ENCODE data around the gene KAZN.

The KAZN gene

GRCh38 chr1:15070145-15070748, 471.8 kb downstream of the KAZN start:
- peaks cover 1% of the 10 kb centered on the region for H3K9me3 Mint-ChIP-seq
- DNase-seq (ENCODE audit: low spot score in 2 of 2) = no peak

GRCh38 chr1:15071936-15072335, 473.5 kb downstream of the KAZN start:
- peaks cover 3% of the 10 kb centered on the region for H3K4me1 Mint-ChIP-seq
- no peaks in the 10 kb centered on the region for H3K27me3 Mint-ChIP-seq
- H3K27ac Mint-ChIP-seq = no peak overlapping the region
- H3K4me3 Mint-ChIP-seq = no peak overlapping the region
- no peaks in the 10 kb centered on the region for H3K9me3 Mint-ChIP-seq
- ATAC-seq (ENCODE audit: low read depth) (no peak), DNase-seq (ENCODE audit: low spot score in 2 of 2) (no peak)
- H3K36me3 Mint-ChIP-seq = no peaks in the 10 kb centered on the region

More at GRCh38 chr1:15070145-15070748, 471.8 kb downstream of the KAZN start:
- H3K36me3 Mint-ChIP-seq = no peaks in the 10 kb centered on the region
- no peak overlapping the region for H3K27ac Mint-ChIP-seq
- H3K27me3 Mint-ChIP-seq = no peaks in the 10 kb centered on the region
- ATAC-seq (ENCODE audit: low read depth) = no peak
- H3K4me1 Mint-ChIP-seq = peaks cover 3% of the 10 kb centered on the region
- H3K4me3 Mint-ChIP-seq = no peak overlapping the region

GRCh38 chr1:15073799-15074308, 475.4 kb downstream of the KAZN start:
- no peak overlapping the region for H3K27ac Mint-ChIP-seq
- DNase-seq (ENCODE audit: low spot score in 2 of 2) = no peak
- peaks cover 3% of the 10 kb centered on the region for H3K4me1 Mint-ChIP-seq

GRCh38 chr1:15075175-15075574, 476.7 kb downstream of the KAZN start:
- Mint-ChIP-seq H3K36me3 (no peaks in the 10 kb centered on the region), H3K27me3 (no peaks in the 10 kb centered on the region), H3K4me3 (no peak overlapping the region), H3K4me1 (peaks cover 3% of the 10 kb centered on the region), H3K9me3 (no peaks in the 10 kb centered on the region), H3K27ac (no peak overlapping the region)
- DNase-seq (ENCODE audit: low spot score in 2 of 2) = no peak
- ATAC-seq (ENCODE audit: low read depth) = no peak

More at GRCh38 chr1:15073799-15074308, 475.4 kb downstream of the KAZN start:
- no peaks in the 10 kb centered on the region for H3K36me3 Mint-ChIP-seq
- H3K27me3 Mint-ChIP-seq = no peaks in the 10 kb centered on the region
- no peaks in the 10 kb centered on the region for H3K9me3 Mint-ChIP-seq
- no peak for ATAC-seq (ENCODE audit: low read depth)
- H3K4me3 Mint-ChIP-seq = no peak overlapping the region

GRCh38 chr1:15075817-15076216, 477.3 kb downstream of the KAZN start:
- Mint-ChIP-seq H3K27ac (no peak overlapping the region), H3K4me3 (no peak overlapping the region), H3K9me3 (no peaks in the 10 kb centered on the region), H3K4me1 (peaks cover 3% of the 10 kb centered on the region), H3K27me3 (no peaks in the 10 kb centered on the region), H3K36me3 (no peaks in the 10 kb centered on the region)
- DNase-seq (ENCODE audit: low spot score in 2 of 2) (no peak), ATAC-seq (ENCODE audit: low read depth) (no peak)

- H3K27me3 Mint-ChIP-seq = no peaks in the 10 kb centered on the region
- ATAC-seq (ENCODE audit: low read depth) = no peak
Measured at GRCh38 chr1:15076807-15077206, 478.3 kb downstream of the KAZN start.

GRCh38 chr1:15077384-15077783, 478.9 kb downstream of the KAZN start:
- Mint-ChIP-seq H3K4me1 (no peaks in the 10 kb centered on the region), H3K9me3 (no peaks in the 10 kb centered on the region), H3K4me3 (no peak overlapping the region), H3K36me3 (no peaks in the 10 kb centered on the region), H3K27me3 (no peaks in the 10 kb centered on the region), H3K27ac (no peak overlapping the region)
- ATAC-seq (ENCODE audit: low read depth) (no peak), DNase-seq (ENCODE audit: low spot score in 2 of 2) (no peak)

More at GRCh38 chr1:15076807-15077206, 478.3 kb downstream of the KAZN start:
- Mint-ChIP-seq H3K4me1 (peaks cover 3% of the 10 kb centered on the region), H3K9me3 (no peaks in the 10 kb centered on the region), H3K4me3 (no peak overlapping the region), H3K36me3 (no peaks in the 10 kb centered on the region), H3K27ac (no peak overlapping the region)
- no peak for DNase-seq (ENCODE audit: low spot score in 2 of 2)

GRCh38 chr1:15080328-15081007, 482.0 kb downstream of the KAZN start:
- DNase-seq (ENCODE audit: low spot score in 2 of 2) (no peak), ATAC-seq (ENCODE audit: low read depth) (no peak)
- Mint-ChIP-seq H3K9me3 (no peaks in the 10 kb centered on the region), H3K4me1 (peaks cover 2% of the 10 kb centered on the region), H3K36me3 (no peaks in the 10 kb centered on the region), H3K4me3 (no peak overlapping the region), H3K27me3 (no peaks in the 10 kb centered on the region), H3K27ac (no peak overlapping the region)

- Mint-ChIP-seq H3K4me3 (no peak overlapping the region), H3K27ac (no peak overlapping the region), H3K36me3 (no peaks in the 10 kb centered on the region), H3K27me3 (no peaks in the 10 kb centered on the region), H3K4me1 (peaks cover 2% of the 10 kb centered on the region), H3K9me3 (no peaks in the 10 kb centered on the region)
- ATAC-seq (ENCODE audit: low read depth) (no peak), DNase-seq (ENCODE audit: low spot score in 2 of 2) (no peak)
Measured at GRCh38 chr1:15081102-15081501, 482.6 kb downstream of the KAZN start.

- Mint-ChIP-seq H3K9me3 (no peaks in the 10 kb centered on the region), H3K4me1 (peaks cover 2% of the 10 kb centered on the region), H3K27me3 (no peaks in the 10 kb centered on the region), H3K27ac (no peak overlapping the region), H3K4me3 (no peak overlapping the region), H3K36me3 (no peaks in the 10 kb centered on the region)
- DNase-seq (ENCODE audit: low spot score in 2 of 2) (no peak), ATAC-seq (ENCODE audit: low read depth) (no peak)
Measured at GRCh38 chr1:15083578-15083977, 485.1 kb downstream of the KAZN start.

- Mint-ChIP-seq H3K4me3 (no peak overlapping the region), H3K27me3 (no peaks in the 10 kb centered on the region), H3K9me3 (no peaks in the 10 kb centered on the region), H3K27ac (no peak overlapping the region), H3K36me3 (no peaks in the 10 kb centered on the region), H3K4me1 (peaks cover 21% of the 10 kb centered on the region)
- DNase-seq (ENCODE audit: low spot score in 2 of 2) (no peak), ATAC-seq (ENCODE audit: low read depth) (no peak)
Measured at GRCh38 chr1:15088281-15088971, 489.9 kb downstream of the KAZN start.

GRCh38 chr1:15089258-15089992, 490.9 kb downstream of the KAZN start:
- H3K27ac Mint-ChIP-seq = no peak overlapping the region
- ATAC-seq (ENCODE audit: low read depth) = peak; percentile 70

GRCh38 chr1:15090373-15090772, 491.9 kb downstream of the KAZN start:
- DNase-seq (ENCODE audit: low spot score in 2 of 2) = peak in 1 of 2 donors; percentile 28
- H3K27ac Mint-ChIP-seq = peak overlapping the region; percentile 86

More at GRCh38 chr1:15089258-15089992, 490.9 kb downstream of the KAZN start:
- Mint-ChIP-seq H3K27me3 (no peaks in the 10 kb centered on the region), H3K4me1 (peaks cover 19% of the 10 kb centered on the region), H3K9me3 (no peaks in the 10 kb centered on the region), H3K4me3 (peak overlapping the region; percentile 56), H3K36me3 (no peaks in the 10 kb centered on the region)
- DNase-seq (ENCODE audit: low spot score in 2 of 2) = no peak

GRCh38 chr1:15094056-15094455, 495.6 kb downstream of the KAZN start:
- no peak overlapping the region for H3K4me3 Mint-ChIP-seq
- peaks cover 22% of the 10 kb centered on the region for H3K4me1 Mint-ChIP-seq
- no peak for ATAC-seq (ENCODE audit: low read depth)
- peaks cover 2% of the 10 kb centered on the region for H3K27me3 Mint-ChIP-seq
- H3K9me3 Mint-ChIP-seq = no peaks in the 10 kb centered on the region
- H3K36me3 Mint-ChIP-seq = no peaks in the 10 kb centered on the region
- no peak overlapping the region for H3K27ac Mint-ChIP-seq
- DNase-seq (ENCODE audit: low spot score in 2 of 2) = no peak

More at GRCh38 chr1:15090373-15090772, 491.9 kb downstream of the KAZN start:
- peak overlapping the region; percentile 56 for H3K4me3 Mint-ChIP-seq
- peak; percentile 89 for ATAC-seq (ENCODE audit: low read depth)
- H3K36me3 Mint-ChIP-seq = no peaks in the 10 kb centered on the region
- peaks cover 19% of the 10 kb centered on the region for H3K4me1 Mint-ChIP-seq
- H3K27me3 Mint-ChIP-seq = no peaks in the 10 kb centered on the region
- no peaks in the 10 kb centered on the region for H3K9me3 Mint-ChIP-seq

Measured in memory B cell (primary cell).